ENCODE data around the gene SMAP1.

Gene SMAP1

GRCh38 chr6:70684794-70685493, 17.3 kb downstream of the SMAP1 start:
- no peak for DNase-seq (ENCODE audit: low read depth in 3 of 3)

- DNase-seq (ENCODE audit: low read depth in 3 of 3): no peak
Measured at GRCh38 chr6:70685494-70686180, 18.0 kb downstream of the SMAP1 start.

- no peak for DNase-seq (ENCODE audit: low read depth in 3 of 3)
Measured at GRCh38 chr6:70686548-70687133, 19.0 kb downstream of the SMAP1 start.

- DNase-seq (ENCODE audit: low read depth in 3 of 3): no peak
Measured at GRCh38 chr6:70693887-70694286, 26.2 kb downstream of the SMAP1 start.

- DNase-seq (ENCODE audit: low read depth in 3 of 3): no peak
Measured at GRCh38 chr6:70694371-70694770, 26.7 kb downstream of the SMAP1 start.

GRCh38 chr6:70700922-70701876, 33.5 kb downstream of the SMAP1 start:
- no peak for DNase-seq (ENCODE audit: low read depth in 3 of 3)

- DNase-seq (ENCODE audit: low read depth in 3 of 3): no peak
Measured at GRCh38 chr6:70705772-70706171, 38.1 kb downstream of the SMAP1 start.

GRCh38 chr6:70706491-70707123, 38.9 kb downstream of the SMAP1 start:
- no peak for DNase-seq (ENCODE audit: low read depth in 3 of 3)

GRCh38 chr6:70707893-70708292, 40.2 kb downstream of the SMAP1 start:
- DNase-seq (ENCODE audit: low read depth in 3 of 3): no peak

- no peak for DNase-seq (ENCODE audit: low read depth in 3 of 3)
Measured at GRCh38 chr6:70708448-70708847, 40.8 kb downstream of the SMAP1 start.

- DNase-seq (ENCODE audit: low read depth in 3 of 3): no peak
Measured at GRCh38 chr6:70709826-70710225, 42.1 kb downstream of the SMAP1 start.

GRCh38 chr6:70714716-70715257, 47.1 kb downstream of the SMAP1 start:
- no peak for DNase-seq (ENCODE audit: low read depth in 3 of 3)

- no peak for DNase-seq (ENCODE audit: low read depth in 3 of 3)
Measured at GRCh38 chr6:70717038-70717801, 49.5 kb downstream of the SMAP1 start.

GRCh38 chr6:70724524-70724923, 56.8 kb downstream of the SMAP1 start:
- no peak for DNase-seq (ENCODE audit: low read depth in 3 of 3)

GRCh38 chr6:70725817-70726415, 58.2 kb downstream of the SMAP1 start:
- DNase-seq (ENCODE audit: low read depth in 3 of 3): no peak

- DNase-seq (ENCODE audit: low read depth in 3 of 3): no peak
Measured at GRCh38 chr6:70734381-70734780, 66.7 kb downstream of the SMAP1 start.

GRCh38 chr6:70734979-70735378, 67.3 kb downstream of the SMAP1 start:
- DNase-seq (ENCODE audit: low read depth in 3 of 3): no peak

GRCh38 chr6:70735513-70735912, 67.8 kb downstream of the SMAP1 start:
- no peak for DNase-seq (ENCODE audit: low read depth in 3 of 3)

- no peak for DNase-seq (ENCODE audit: low read depth in 3 of 3)
Measured at GRCh38 chr6:70738028-70738427, 70.3 kb downstream of the SMAP1 start.

- no peak for DNase-seq (ENCODE audit: low read depth in 3 of 3)
Measured at GRCh38 chr6:70739534-70739933, 71.9 kb downstream of the SMAP1 start.
